Measurements from ENCODE around the gene RPE. TPM values are rescaled to one million over a fixed set of nuclear protein-coding genes. Genes with fewer than 3 reads are reported as not detected.

RPE gene
- polyA plus RNA-seq, 1 donor (not counting 4 experiments of a cell fraction or from before 2014, with no cell fraction given) = 69.6 TPM

DNA sequence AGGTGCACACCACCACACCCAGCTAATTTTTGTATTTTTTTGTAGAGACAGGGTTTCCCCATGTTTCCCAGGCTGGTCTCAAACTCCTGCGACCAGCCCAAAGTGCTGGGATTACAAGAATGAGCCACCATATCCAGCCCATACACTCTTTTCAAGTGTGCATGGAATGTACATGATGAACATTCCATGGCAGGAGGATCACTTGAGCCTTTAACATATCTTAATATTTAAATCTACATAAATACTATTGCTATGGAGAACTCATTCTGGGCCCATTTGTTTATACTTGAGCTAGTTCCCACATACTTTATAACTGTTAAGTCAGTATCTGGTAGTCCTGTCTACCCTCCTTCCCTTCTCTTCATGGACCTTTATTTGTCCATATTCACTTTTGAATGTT, 48.4 kb downstream of the RPE start:
- Histone ChIP-seq H3K27me3 (ENCODE audit: control insufficient read depth, extremely low read depth, insufficient read depth, low read length) (no peaks in the 10 kb centered on the region), H3K4me1 (ENCODE audit: control insufficient read depth, extremely low read depth, insufficient read depth, low read length) (no peaks in the 10 kb centered on the region), H3K4me2 (ENCODE audit: control insufficient read depth, extremely low read depth, insufficient read depth, low read depth, low read length) (no peak overlapping the region), H3K27ac (ENCODE audit: control insufficient read depth, insufficient read depth, low read length) (no peak overlapping the region), H3K36me3 (ENCODE audit: control insufficient read depth in 2 of 2, extremely low read depth in 1 of 2, insufficient read depth in 2 of 2, low read length in 2 of 2) (no peaks in the 10 kb centered on the region), H3K79me2 (ENCODE audit: control insufficient read depth, insufficient read depth, low read length) (no peaks in the 10 kb centered on the region), H4K20me1 (ENCODE audit: control insufficient read depth, extremely low read depth, insufficient read depth, low read length) (no peaks in the 10 kb centered on the region), H3K9me1 (ENCODE audit: control insufficient read depth, extremely low read depth, insufficient read depth, low read length) (no peaks in the 10 kb centered on the region), H2AFZ (ENCODE audit: control insufficient read depth, low read length) (no peak overlapping the region), H3K9ac (ENCODE audit: control insufficient read depth, extremely low read depth, insufficient read depth, low read length) (no peak overlapping the region), H3K9me3 (ENCODE audit: control insufficient read depth, low read depth, low read length) (no peaks in the 10 kb centered on the region), H3K4me3 (ENCODE audit: control insufficient read depth in 2 of 3, extremely low read depth in 1 of 3, insufficient read depth in 2 of 3, low read depth in 1 of 3, low read length in 3 of 3) (no peak overlapping the region)
- dilution Hi-C loops (cut with MboI; ENCODE audit: extremely low pct_ligation_motif_present, low sequenced_read_pairs) = no loop called here
- TF ChIP-seq, protein P1, sequence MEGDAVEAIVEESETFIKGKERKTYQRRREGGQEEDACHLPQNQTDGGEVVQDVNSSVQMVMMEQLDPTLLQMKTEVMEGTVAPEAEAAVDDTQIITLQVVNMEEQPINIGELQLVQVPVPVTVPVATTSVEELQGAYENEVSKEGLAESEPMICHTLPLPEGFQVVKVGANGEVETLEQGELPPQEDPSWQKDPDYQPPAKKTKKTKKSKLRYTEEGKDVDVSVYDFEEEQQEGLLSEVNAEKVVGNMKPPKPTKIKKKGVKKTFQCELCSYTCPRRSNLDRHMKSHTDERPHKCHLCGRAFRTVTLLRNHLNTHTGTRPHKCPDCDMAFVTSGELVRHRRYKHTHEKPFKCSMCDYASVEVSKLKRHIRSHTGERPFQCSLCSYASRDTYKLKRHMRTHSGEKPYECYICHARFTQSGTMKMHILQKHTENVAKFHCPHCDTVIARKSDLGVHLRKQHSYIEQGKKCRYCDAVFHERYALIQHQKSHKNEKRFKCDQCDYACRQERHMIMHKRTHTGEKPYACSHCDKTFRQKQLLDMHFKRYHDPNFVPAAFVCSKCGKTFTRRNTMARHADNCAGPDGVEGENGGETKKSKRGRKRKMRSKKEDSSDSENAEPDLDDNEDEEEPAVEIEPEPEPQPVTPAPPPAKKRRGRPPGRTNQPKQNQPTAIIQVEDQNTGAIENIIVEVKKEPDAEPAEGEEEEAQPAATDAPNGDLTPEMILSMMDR (optimal IDR thresholded peaks at IDR 0.05 in 1 of 3, IDR thresholded peaks at IDR 0.05 in 1 of 3, conservative IDR thresholded peaks at IDR 0.05 in 1 of 3; ENCODE audit: extremely low read depth in 1 of 3, insufficient read depth in 2 of 3, low read length in 3 of 3) = no peak
- TF ChIP-seq EZH2 (IDR thresholded peaks at IDR 0.05; ENCODE audit: low read length) = no peak
- DNase-seq (ENCODE audit: low read depth, low spot score) = no peak
- no peak for FAIRE-seq

DNA sequence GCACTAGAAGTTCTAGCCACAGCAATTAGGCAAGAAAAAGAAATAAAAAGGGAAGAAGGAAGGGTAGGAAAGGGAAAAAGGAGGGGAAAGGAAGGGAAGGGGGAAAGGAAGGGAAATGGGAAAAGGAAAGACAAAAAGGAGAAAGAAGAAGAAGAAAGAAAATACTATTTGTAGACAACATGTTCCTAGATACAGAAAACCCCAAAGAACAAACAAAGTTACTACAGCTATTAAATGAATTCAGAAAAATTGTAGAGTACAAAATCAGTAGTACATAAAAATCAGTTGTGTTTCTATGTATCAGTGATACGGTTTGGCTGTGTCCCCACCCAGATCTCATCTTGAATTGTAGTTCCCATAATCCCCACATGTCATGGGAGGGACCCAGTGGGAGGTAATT, 52.3 kb downstream of the RPE start:
- H3K4me1 ChIP-seq (ENCODE audit: control insufficient read depth, extremely low read depth, insufficient read depth, low read length) = no peaks in the 10 kb centered on the region
- dilution Hi-C loops (cut with MboI; ENCODE audit: extremely low pct_ligation_motif_present, low sequenced_read_pairs) = no loop called here
- H4K20me1 ChIP-seq (ENCODE audit: control insufficient read depth, extremely low read depth, insufficient read depth, low read length) = no peaks in the 10 kb centered on the region
- no peak overlapping the region for H3K9ac ChIP-seq (ENCODE audit: control insufficient read depth, extremely low read depth, insufficient read depth, low read length)
- H3K9me1 ChIP-seq (ENCODE audit: control insufficient read depth, extremely low read depth, insufficient read depth, low read length) = no peaks in the 10 kb centered on the region
- no peak overlapping the region for H2AFZ ChIP-seq (ENCODE audit: control insufficient read depth, low read length)
- H3K4me3 ChIP-seq (ENCODE audit: control insufficient read depth in 2 of 3, extremely low read depth in 1 of 3, insufficient read depth in 2 of 3, low read depth in 1 of 3, low read length in 3 of 3) = no peak overlapping the region
- no peaks in the 10 kb centered on the region for H3K36me3 ChIP-seq (ENCODE audit: control insufficient read depth in 2 of 2, extremely low read depth in 1 of 2, insufficient read depth in 2 of 2, low read length in 2 of 2)
- no peak overlapping the region for H3K4me2 ChIP-seq (ENCODE audit: control insufficient read depth, extremely low read depth, insufficient read depth, low read depth, low read length)
- H3K79me2 ChIP-seq (ENCODE audit: control insufficient read depth, insufficient read depth, low read length) = no peaks in the 10 kb centered on the region
- TF ChIP-seq, protein P1 (optimal IDR thresholded peaks at IDR 0.05 in 1 of 3, IDR thresholded peaks at IDR 0.05 in 1 of 3, conservative IDR thresholded peaks at IDR 0.05 in 1 of 3; ENCODE audit: extremely low read depth in 1 of 3, insufficient read depth in 2 of 3, low read length in 3 of 3) = no peak
- no peak for TF ChIP-seq EZH2 (IDR thresholded peaks at IDR 0.05; ENCODE audit: low read length)
- H3K9me3 ChIP-seq (ENCODE audit: control insufficient read depth, low read depth, low read length) = no peaks in the 10 kb centered on the region
- FAIRE-seq (no peak), DNase-seq (ENCODE audit: low read depth, low spot score) (no peak)
- H3K27me3 ChIP-seq (ENCODE audit: control insufficient read depth, extremely low read depth, insufficient read depth, low read length) = no peaks in the 10 kb centered on the region
- H3K27ac ChIP-seq (ENCODE audit: control insufficient read depth, insufficient read depth, low read length) = no peak overlapping the region
